ENCODE results near the gene AGBL1.

The AGBL1 gene

GRCh38 chr15:86163816-86164215 is 84.1 kb downstream of the AGBL1 start:
- peak in 1 of 2 experiments; percentile 10 for DNase-seq (ENCODE audit: low read depth in 2 of 2)

GRCh38 chr15:86164232-86164898 is 84.7 kb downstream of the AGBL1 start:
- DNase-seq (ENCODE audit: low read depth in 2 of 2): peak in 1 of 2 experiments; percentile 25

DNA sequence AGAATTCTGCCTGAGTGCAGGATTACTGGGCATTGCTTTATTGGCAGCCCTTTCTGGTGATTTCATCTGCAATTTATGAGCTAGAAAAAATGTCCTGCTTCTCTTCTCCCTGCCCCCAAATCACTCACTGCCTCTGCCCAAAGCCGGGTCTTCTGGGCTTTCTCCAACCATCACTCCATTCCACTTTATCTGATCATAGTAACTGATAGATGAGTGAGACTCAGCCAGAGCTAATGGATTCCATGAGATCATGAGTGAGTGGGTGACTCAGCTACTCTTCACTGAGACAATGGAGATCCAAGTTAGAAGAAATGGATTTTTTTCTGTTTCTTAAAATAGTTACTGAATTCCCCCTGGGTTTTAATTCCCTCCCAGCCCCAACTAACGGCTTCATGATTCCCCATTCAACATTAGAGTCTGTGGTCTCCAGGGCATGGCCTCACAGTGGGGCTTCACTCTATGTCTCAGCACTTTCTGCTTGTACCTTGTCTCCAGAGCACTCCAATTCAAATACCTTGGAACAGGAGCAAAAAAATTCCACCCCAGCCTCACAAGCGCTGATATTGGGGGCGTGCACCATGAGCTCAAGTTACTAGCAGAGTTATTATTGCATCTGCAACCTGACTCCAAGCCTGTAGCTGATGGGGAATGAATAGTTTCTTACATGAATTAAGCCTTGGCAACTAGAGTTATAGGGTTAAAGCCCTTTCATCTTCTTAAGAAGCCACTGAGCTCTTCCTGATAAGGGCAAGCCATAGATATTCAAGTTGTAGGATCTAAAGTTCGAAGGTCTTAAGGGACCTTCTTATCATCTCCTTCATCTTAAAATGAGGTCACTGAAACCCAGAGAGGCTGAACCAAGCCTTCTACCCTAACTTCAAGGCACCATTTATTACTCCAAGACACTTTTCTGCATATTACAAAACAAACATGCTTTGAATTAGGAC is 85.9 kb downstream of the AGBL1 start:
- DNase-seq (ENCODE audit: low read depth in 2 of 2): peak; percentile 40 to 46

- DNase-seq (ENCODE audit: low read depth in 2 of 2): no peak
Observed at GRCh38 chr15:86167841-86168240, 88.2 kb downstream of the AGBL1 start.

GRCh38 chr15:86178845-86179244 is 99.2 kb downstream of the AGBL1 start:
- DNase-seq (ENCODE audit: low read depth in 2 of 2): no peak

DNA sequence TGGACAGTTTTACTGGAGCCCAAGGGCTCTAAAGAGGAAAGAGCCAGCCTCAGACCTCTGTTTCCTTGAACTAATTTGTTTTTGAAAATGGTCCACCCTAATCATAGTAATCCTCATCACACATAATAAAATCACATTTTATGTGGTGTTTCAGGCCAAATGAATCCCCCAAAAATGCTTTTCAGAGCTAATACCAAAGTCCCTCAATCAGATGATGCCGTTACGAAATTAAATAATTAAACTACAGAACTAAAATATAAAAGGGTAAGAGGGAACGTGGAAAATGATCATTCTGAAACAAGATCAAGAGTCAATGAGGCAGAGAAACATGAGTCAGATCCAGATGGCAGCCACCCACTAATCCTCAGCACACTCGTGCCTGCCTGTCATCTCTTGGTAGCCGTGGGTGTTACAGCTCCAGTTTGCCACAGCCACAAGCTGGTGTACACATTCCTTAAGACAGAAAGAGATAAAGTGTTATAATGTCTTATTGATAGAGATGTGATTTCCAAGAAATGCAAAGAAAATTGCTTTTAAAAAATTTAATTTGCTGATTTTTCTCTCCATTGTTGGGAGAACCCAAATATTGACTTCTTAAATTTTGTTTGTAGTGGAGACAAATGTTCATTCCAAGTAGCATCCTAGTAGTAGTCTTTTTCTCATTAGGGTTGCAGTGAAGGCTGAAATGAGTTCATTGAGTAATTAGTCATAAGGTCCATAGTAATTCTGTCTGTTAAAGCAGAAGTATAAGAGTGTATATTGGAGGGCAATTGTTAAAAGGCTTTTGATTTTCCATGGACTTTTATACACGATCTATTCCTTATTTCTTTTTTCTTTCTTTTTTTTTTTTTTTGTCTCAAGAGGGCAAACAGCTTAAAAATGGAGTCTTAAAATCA is 104.2 kb downstream of the AGBL1 start:
- DNase-seq (ENCODE audit: low read depth in 2 of 2): no peak

GRCh38 chr15:86193716-86194380 is 114.2 kb downstream of the AGBL1 start:
- no peak for DNase-seq (ENCODE audit: low read depth in 2 of 2)

DNA sequence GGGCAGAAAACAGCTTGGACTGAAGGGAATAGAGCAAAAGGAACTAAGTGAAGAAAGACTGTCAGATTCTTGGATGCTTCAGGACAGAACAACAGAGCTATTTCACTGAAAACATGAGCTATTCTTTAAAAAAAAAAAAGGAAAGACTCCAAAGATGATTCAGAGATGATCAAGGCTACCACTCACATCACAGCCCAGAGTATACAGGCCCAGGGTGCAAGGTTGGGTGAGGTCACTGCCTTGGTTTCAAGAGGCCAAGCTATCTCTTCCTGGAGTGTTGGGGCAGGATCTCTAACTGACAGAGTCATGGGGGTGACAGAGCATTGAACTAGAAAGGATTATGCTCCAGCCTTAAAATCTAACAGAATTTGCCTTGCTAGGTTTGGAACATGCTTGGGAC is 118.1 kb downstream of the AGBL1 start:
- DNase-seq (ENCODE audit: low read depth in 2 of 2): no peak

DNA sequence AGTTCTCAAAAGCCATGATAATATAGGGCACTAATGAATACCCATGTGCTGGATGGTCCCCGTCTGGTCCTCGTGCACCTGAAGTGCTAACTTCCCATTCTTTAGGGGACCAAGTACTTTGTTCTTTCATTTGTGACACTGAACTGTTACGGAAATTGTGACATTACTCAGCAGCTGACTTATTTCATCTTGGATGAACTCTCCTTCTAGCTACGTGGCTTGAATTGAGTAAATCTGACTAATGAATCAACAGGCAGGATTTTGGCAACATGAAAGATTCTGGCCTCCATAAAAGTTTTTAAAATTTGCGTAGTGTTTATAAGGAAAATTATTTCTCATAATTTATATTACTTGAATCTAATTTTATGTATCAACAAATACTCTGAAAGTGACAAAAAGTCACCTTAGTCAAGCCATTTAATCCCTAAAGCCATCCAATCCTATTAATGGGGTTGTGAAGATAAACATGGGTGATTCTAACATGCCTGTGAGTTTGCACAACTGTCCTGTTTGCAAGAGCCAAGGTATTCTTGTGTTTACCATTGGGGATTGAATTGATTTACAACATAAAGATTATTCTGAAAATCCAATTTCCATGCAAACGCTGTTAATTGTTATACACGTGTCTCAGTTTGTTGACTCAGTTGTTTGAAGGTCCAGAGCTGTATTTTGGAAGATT is 119.9 kb downstream of the AGBL1 start:
- no peak for DNase-seq (ENCODE audit: low read depth in 2 of 2)

DNA sequence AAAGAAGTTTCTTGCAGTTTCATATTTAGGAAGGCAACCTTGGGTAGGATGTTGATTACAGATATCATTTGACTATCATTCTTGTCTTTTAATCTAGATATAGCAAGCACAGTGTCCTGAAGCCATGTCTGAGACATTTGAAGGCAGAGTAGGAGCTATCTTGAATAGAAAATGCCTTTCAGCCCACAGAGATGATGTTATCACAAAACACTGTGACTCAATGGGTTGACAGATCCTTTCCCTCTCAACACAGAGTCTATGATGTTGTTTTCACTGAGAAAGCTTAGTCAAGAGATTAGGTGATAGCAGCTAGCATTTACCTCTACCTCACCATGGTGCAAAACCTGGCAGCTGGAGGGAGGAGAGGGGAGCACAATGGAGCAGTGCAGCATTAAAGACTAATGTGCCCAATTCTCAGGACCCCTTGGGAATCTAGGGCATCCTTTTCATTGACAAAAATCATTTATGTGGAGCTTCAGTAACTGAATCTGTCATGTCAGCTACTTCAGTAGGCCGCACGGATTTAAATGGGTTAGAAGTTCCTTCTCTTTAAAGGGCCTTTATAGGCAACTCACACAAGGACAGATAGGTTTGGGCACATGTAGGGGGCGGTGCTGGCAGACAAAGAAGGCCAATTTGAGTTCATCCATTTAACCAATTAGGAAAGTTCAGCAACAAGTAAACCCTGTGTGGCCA is 121.8 kb downstream of the AGBL1 start:
- no peak for DNase-seq (ENCODE audit: low read depth in 2 of 2)

DNA sequence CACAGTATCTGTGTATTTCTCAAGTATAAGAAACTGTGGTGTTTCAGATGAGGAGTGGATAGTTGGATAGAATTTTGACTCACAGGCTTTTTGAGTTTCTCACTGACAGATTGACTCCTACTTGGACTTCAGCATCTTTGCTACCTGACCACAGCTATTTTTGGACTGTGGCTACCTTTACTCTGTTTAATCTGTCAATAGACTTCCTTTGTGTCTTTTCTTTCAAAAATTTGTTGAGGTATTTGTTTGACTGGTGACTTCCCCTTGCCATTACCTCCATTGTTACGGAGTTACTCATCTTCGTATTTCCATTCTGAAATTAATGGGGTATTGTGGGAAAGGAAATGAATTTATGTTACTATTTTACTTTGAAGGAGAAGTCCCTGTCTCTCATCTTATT is 123.8 kb downstream of the AGBL1 start:
- no peak for DNase-seq (ENCODE audit: low read depth in 2 of 2)

DNA sequence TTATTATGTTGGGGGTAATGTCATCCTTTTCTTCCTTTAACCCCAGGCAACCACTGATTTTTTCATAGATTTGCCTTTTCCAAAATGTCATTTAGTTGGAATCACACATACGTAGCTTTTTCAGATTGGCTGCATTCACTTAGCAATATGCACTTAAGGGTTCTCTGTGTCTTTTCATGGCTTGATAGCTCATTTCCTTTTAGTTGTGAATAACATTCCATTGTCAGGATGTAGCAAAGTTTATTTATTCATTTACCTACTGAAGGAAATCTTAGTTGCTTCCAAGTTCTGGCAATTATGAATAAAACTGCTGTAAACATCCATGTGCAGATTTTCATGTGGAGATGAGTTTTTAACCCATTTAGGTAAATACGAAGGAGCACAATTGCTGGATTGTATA is 125.4 kb downstream of the AGBL1 start:
- no peak for DNase-seq (ENCODE audit: low read depth in 2 of 2)

DNA sequence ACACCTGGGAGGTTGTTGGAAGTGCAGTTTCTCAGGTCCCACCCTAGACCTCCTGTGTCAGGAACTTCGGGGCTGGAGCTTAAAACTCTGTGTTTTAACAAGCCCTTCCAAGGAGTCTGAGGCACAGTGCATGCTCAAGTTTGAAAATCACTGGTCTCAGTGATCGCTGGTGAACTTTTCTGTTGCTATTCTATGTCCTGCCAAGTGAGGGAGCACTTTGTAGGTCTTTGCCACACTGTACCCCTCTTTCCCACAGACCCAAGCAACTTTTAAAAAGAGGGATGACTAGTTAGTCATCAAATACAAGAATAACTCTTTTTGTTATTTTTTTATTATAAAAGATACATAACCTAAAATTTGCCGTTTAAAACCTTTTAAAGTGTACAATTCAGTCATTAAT is 133.7 kb downstream of the AGBL1 start:
- no peak for DNase-seq (ENCODE audit: low read depth in 2 of 2)

GRCh38 chr15:86213888-86214287 is 134.2 kb downstream of the AGBL1 start:
- no peak for DNase-seq (ENCODE audit: low read depth in 2 of 2)

DNA sequence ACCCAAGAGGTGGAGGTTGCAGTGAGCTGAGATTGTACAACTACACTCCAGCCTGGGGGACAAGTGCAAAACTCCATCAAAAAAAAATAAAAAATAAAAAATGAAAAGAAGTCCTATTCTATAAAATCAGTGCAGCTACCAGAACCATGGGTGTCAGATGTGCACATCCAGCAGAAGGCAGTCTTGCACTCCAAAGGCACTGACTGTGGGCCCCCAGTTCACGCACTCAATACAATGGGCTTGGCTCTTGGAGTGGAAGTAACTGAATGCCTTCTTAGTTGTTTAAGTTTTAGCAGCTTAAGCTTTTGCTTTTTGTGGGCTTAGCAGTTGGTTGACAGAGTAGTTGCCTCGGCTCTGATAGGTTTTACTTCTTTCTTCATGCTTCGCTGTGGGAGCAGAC is 141.4 kb downstream of the AGBL1 start:
- DNase-seq (ENCODE audit: low read depth in 2 of 2): no peak

- no peak for DNase-seq (ENCODE audit: low read depth in 2 of 2)
Observed at GRCh38 chr15:86229306-86229705, 149.6 kb downstream of the AGBL1 start.

DNA sequence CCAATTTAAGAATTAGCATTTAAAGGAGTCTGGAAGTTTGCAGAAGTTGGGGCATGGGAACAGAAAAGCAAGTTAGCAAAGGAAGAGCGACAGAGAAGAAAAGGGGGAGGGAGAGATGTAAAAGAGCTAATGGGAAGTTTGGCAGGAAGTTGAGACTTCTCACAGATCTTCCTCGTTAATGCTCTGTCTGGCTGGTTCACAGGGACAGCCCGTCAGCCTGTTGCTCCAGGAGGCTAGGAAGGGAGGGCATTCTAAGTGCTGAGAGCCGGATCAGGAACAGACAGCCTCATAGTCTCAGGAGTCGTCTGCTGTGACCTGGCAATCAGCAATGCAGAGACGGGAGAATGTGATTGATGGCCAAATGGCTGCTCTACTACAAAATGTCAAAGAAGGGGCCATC is 150.3 kb downstream of the AGBL1 start:
- no peak for DNase-seq (ENCODE audit: low read depth in 2 of 2)

GRCh38 chr15:86231864-86232721 is 152.4 kb downstream of the AGBL1 start:
- no peak for DNase-seq (ENCODE audit: low read depth in 2 of 2)

DNA sequence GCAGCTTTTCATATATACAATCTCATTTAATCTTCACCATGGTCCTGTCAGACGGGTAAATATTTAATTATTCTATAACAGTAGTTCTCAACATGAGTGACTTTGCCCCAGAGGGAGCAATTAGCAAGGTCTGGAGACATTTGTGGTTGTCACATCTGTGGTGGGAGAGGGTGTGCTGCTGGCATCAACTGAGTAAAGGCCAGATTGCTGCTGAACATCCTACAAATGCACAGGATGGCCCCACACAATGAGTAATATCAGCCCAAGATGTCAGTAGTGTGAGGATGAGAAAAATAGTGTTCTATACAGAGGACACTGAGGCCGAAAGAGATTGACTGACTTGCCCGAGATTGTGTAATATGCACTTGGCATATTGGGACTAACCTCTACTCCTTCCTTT is 156.0 kb downstream of the AGBL1 start:
- no peak for DNase-seq (ENCODE audit: low read depth in 2 of 2)

Data from fibroblast of skin of left biceps (primary cell).